GM10266 (cell line): ENCODE measurements around the gene DHX57.

ENCODE experiments used
- DNase-seq: peaks from one replicate; pipeline ENCODE4 v3.0.0; 2012; ENCODE audit errors: extremely low spot score
- CTCF ChIP-seq: IDR thresholded peaks from 2 replicates; pipeline ENCODE4 v1.5.1; 2012; ENCODE audit warnings: mild to moderate bottlenecking, low read depth; ENCODE audit not compliant: control insufficient read depth, insufficient read depth; ENCODE audit errors: missing control alignments

The DHX57 gene, protein sequence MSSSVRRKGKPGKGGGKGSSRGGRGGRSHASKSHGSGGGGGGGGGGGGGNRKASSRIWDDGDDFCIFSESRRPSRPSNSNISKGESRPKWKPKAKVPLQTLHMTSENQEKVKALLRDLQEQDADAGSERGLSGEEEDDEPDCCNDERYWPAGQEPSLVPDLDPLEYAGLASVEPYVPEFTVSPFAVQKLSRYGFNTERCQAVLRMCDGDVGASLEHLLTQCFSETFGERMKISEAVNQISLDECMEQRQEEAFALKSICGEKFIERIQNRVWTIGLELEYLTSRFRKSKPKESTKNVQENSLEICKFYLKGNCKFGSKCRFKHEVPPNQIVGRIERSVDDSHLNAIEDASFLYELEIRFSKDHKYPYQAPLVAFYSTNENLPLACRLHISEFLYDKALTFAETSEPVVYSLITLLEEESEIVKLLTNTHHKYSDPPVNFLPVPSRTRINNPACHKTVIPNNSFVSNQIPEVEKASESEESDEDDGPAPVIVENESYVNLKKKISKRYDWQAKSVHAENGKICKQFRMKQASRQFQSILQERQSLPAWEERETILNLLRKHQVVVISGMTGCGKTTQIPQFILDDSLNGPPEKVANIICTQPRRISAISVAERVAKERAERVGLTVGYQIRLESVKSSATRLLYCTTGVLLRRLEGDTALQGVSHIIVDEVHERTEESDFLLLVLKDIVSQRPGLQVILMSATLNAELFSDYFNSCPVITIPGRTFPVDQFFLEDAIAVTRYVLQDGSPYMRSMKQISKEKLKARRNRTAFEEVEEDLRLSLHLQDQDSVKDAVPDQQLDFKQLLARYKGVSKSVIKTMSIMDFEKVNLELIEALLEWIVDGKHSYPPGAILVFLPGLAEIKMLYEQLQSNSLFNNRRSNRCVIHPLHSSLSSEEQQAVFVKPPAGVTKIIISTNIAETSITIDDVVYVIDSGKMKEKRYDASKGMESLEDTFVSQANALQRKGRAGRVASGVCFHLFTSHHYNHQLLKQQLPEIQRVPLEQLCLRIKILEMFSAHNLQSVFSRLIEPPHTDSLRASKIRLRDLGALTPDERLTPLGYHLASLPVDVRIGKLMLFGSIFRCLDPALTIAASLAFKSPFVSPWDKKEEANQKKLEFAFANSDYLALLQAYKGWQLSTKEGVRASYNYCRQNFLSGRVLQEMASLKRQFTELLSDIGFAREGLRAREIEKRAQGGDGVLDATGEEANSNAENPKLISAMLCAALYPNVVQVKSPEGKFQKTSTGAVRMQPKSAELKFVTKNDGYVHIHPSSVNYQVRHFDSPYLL (N-terminal part only)

DNA sequence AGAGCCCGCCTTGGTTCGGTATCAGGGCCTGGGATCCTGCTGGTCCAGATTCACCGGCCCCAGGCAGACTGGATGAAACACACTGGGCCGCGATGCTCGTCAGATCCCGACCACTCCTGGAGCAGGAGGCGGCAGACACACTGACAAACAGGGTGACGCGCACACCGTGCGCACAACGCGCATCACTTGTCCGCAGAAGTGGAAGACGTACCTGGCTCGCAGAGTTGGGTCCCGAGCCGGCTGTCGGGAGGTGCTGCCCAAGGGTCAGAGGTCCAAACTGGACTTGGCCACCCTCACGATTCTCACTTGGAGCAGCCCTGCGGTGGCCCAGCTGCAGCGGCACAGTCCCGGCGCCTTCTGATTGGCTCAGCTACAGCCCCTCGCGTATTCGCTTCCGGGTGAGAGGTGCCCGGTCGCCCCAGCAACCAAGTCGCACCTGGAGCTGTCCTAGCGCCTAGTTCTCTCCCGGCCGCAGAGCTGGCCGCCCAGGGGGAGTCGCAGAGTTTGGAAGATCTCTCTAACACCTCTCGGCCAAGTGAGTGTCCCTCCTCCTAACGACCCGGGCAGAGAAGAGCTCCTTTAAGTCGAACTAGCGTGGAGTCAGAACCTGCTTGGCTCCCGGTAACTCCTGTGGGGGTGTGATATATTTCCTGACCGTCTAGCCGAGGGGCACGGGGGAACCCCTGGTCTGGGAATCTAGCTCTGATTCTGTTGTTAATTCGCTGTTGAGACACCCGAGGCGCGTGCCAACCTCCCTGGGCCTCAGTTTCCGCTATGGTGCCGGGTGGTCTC lies at the start of gene DHX57, which contains the start of gene MORN2:
Gene DHX57, minus strand, starts transcription at position 359 of the 792 bp plus-strand sequence. CDS start 7,529 bp downstream, outside the sequence.
Gene MORN2, plus strand, starts transcription at position 401 of the 792 bp plus-strand sequence.
- DNase-seq, result peak; percentile 87
- no peak for TF ChIP-seq CTCF

DNA sequence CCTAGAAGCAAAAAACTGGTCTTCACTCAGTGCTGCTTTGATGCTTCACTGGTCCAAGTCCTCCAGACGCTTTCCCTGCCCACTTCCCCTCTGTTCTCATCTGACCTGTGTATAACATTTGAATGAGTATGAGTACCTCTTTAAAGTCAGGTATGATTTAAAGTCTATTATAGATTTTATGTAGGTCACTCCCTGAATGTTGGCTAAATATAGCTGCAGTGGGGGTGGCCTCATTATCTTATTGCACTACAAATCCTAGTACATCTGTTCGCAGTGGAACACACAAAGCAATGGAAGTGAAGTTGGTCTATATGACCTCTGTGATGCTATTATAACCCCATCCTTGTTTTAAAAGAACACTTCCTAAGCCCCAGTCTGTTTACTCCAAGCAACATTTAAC lies 47.2 kb upstream of the DHX57 start:
- no peak for TF ChIP-seq CTCF
- DNase-seq, result no peak

DNA sequence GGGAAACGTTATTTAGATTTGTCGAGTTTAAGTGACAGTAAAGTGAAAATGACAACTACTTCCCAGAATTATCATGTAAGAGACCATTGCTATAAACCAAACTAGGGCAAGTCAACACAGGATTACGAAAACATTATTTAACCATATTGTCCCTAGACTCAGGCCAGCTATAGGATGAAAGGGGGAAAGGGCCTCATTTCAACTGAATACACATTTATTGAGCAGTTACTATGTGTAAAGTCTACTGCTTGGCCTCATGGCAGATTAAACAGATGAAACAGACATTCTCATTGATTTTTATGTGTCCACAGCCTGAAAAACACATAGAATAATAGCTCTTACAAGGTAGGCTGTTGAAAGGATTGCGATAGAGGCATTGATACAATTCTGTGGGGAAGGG lies 46.7 kb upstream of the DHX57 start:
- no peak for TF ChIP-seq CTCF
- DNase-seq, result no peak

GRCh38 chr2:38912619-38913018 lies 36.9 kb upstream of the DHX57 start:
- DNase-seq, result no peak
- no peak for TF ChIP-seq CTCF

- TF ChIP-seq CTCF, result no peak
- DNase-seq, result no peak
Measured at GRCh38 chr2:38911191-38911590, 35.5 kb upstream of the DHX57 start.

- no peak for DNase-seq
- TF ChIP-seq CTCF, result no peak
Measured at GRCh38 chr2:38909872-38910271, 34.1 kb upstream of the DHX57 start.
